GM18867 (cell line): ENCODE results near the gene SLC7A1.

Experiments
- ATAC-seq: cut with Tn5 transposase; IDR thresholded peaks from one replicate; pipeline ENCODE4 v1.9.1; 2021; ENCODE audit warnings: mild to moderate bottlenecking, moderate library complexity; ENCODE audit not compliant: unreplicated experiment

Gene SLC7A1

GRCh38 chr13:29562786-29563438, 32.6 kb downstream of the SLC7A1 start:
- no peak for ATAC-seq

- ATAC-seq, result no peak
Measured at GRCh38 chr13:29561918-29562317, 33.6 kb downstream of the SLC7A1 start.

- no peak for ATAC-seq
Measured at GRCh38 chr13:29556742-29557141, 38.7 kb downstream of the SLC7A1 start.

- ATAC-seq, result no peak
Measured at GRCh38 chr13:29551214-29551613, 44.3 kb downstream of the SLC7A1 start.

GRCh38 chr13:29550430-29550988, 45.0 kb downstream of the SLC7A1 start:
- no peak for ATAC-seq

- no peak for ATAC-seq
Measured at GRCh38 chr13:29548722-29549121, 46.8 kb downstream of the SLC7A1 start.

GRCh38 chr13:29547153-29547552, 48.3 kb downstream of the SLC7A1 start:
- no peak for ATAC-seq

GRCh38 chr13:29546662-29547061, 48.8 kb downstream of the SLC7A1 start:
- ATAC-seq, result no peak

GRCh38 chr13:29545988-29546387, 49.5 kb downstream of the SLC7A1 start:
- no peak for ATAC-seq

GRCh38 chr13:29543230-29544215, 52.0 kb downstream of the SLC7A1 start:
- peak; percentile 99 for ATAC-seq

GRCh38 chr13:29542381-29542780, 53.1 kb downstream of the SLC7A1 start:
- ATAC-seq, result no peak

GRCh38 chr13:29541400-29541799, 54.1 kb downstream of the SLC7A1 start:
- no peak for ATAC-seq

GRCh38 chr13:29540799-29541198, 54.7 kb downstream of the SLC7A1 start:
- no peak for ATAC-seq

GRCh38 chr13:29540334-29540733, 55.2 kb downstream of the SLC7A1 start:
- ATAC-seq, result no peak

- no peak for ATAC-seq
Measured at GRCh38 chr13:29539856-29540255, 55.6 kb downstream of the SLC7A1 start.

GRCh38 chr13:29538652-29539040, 56.8 kb downstream of the SLC7A1 start:
- no peak for ATAC-seq

- ATAC-seq, result no peak
Measured at GRCh38 chr13:29537736-29538651, 57.5 kb downstream of the SLC7A1 start.

- no peak for ATAC-seq
Measured at GRCh38 chr13:29536853-29537252, 58.6 kb downstream of the SLC7A1 start.

- ATAC-seq, result no peak
Measured at GRCh38 chr13:29535663-29536655, 59.5 kb downstream of the SLC7A1 start.
